ENCODE results near the gene TXNRD3. TPM values are rescaled to one million over a fixed set of nuclear protein-coding genes. Genes with fewer than 3 reads are reported as not detected.

TXNRD3 gene
- total and polyA plus RNA-seq, 2 of the 4 experiments (the other 2 are of a cell fraction), result 3.9 to 8.4 TPM

- Histone ChIP-seq H3K4me2 (ENCODE audit: low read depth, low read length) (no peak overlapping the region), H3K23ac (ENCODE audit: low read depth, low read length) (no peak overlapping the region), H3K4ac (ENCODE audit: low read depth, low read length) (no peak overlapping the region), H2BK5ac (ENCODE audit: low read depth, low read length, poor library complexity, severe bottlenecking) (no peak overlapping the region), H2BK15ac (ENCODE audit: low read depth, low read length) (no peak overlapping the region), H4K20me1 (ENCODE audit: insufficient read depth, low read length) (no peaks in the 10 kb centered on the region), H3K9me1 (ENCODE audit: insufficient read depth, low read length) (peaks cover 9% of the 10 kb centered on the region), H3K4me3 (ENCODE audit: insufficient read depth, low read depth, low read length) (no peak overlapping the region), H3K79me1 (ENCODE audit: low read depth in 1 of 2, low read length in 2 of 2) (no peaks in the 10 kb centered on the region), H3K4me1 (ENCODE audit: control insufficient read depth, insufficient read depth, low read length) (peaks cover 8% of the 10 kb centered on the region), H4K5ac (ENCODE audit: low read depth, low read length) (no peak overlapping the region), H2AK5ac (ENCODE audit: low read depth, low read length) (no peak overlapping the region), H3K9ac (ENCODE audit: low read depth, low read length) (no peak overlapping the region), H4K91ac (ENCODE audit: insufficient read depth, low read depth, low read length) (no peak overlapping the region), H2AFZ (replicated peaks; ENCODE audit: low read length, poor library complexity) (no peak overlapping the region), H3K56ac (ENCODE audit: extremely low read depth, insufficient read depth, low read length) (no peak overlapping the region), H3K18ac (ENCODE audit: low read depth, low read length) (no peak overlapping the region), H4K8ac (ENCODE audit: low read depth in 2 of 2, low read length in 2 of 2) (no peak overlapping the region), H3K27ac (ENCODE audit: insufficient read depth, low read length) (no peak overlapping the region), H2BK120ac (ENCODE audit: low read depth, low read length) (0 out of 2 replicates have a peak overlapping the region, but pooled peaks have one; percentile 13), H3K14ac (replicated peaks; ENCODE audit: low read depth, low read length) (0 out of 2 replicates have a peak overlapping the region, but pooled peaks have one; percentile 48), H2AK9ac (replicated peaks; ENCODE audit: low read depth, low read length, poor library complexity) (no peak overlapping the region), H2BK20ac (ENCODE audit: low read depth, low read length) (no peak overlapping the region), H3K36me3 (ENCODE audit: control insufficient read depth, insufficient read depth, low read length) (no peaks in the 10 kb centered on the region), H3K27me3 (ENCODE audit: control insufficient read depth, insufficient read depth, low read length) (no peaks in the 10 kb centered on the region), H3K9me3 (ENCODE audit: control insufficient read depth, insufficient read depth, low read length) (no peaks in the 10 kb centered on the region)
- POLR2A ChIA-PET (ENCODE audit: unreplicated experiment), result no interaction called here
- in situ Hi-C loops (cut with MboI; ENCODE audit: low sequenced_read_pairs) (no loop called here), intact Hi-C loops (cut with micrococcal nuclease) (no loop called here), dilution Hi-C loops (cut with HindIII; ENCODE audit: low sequenced_read_pairs, unreplicated experiment) (no loop called here)
- ATAC-seq (ENCODE audit: low read depth) (no peak), DNase-seq (peak; percentile 10)
- no peak for TF ChIP-seq CEBPB (IDR thresholded peaks at IDR 0.05; ENCODE audit: low read depth, low read length)
- TF ChIP-seq FOS (IDR thresholded peaks at IDR 0.05; ENCODE audit: low read depth, low read length), result no peak
- TF ChIP-seq USF2 (IDR thresholded peaks at IDR 0.05; ENCODE audit: low read depth, low read length), result no peak
- TF ChIP-seq RCOR1 (IDR thresholded peaks at IDR 0.05; ENCODE audit: insufficient replicate concordance, low read length), result no peak
- TF ChIP-seq RAD21 (IDR thresholded peaks at IDR 0.05; ENCODE audit: low read length), result no peak
- no peak for TF ChIP-seq CHD1 (IDR thresholded peaks at IDR 0.05; ENCODE audit: low read depth, low read length)
- no peak for TF ChIP-seq SMC3 (IDR thresholded peaks at IDR 0.05; ENCODE audit: low read depth, low read length)
- TF ChIP-seq POLR2A (IDR thresholded peaks at IDR 0.05; ENCODE audit: low read depth, low read length), result no peak
- TF ChIP-seq NFE2L2 (IDR thresholded peaks at IDR 0.05; ENCODE audit: low read depth, low read length), result no peak
- TF ChIP-seq RFX5 (IDR thresholded peaks at IDR 0.05; ENCODE audit: low read depth, low read length), result no peak
- TF ChIP-seq MAFK (IDR thresholded peaks at IDR 0.05; ENCODE audit: low read depth, low read length), result no peak
- no peak for TF ChIP-seq MXI1 (IDR thresholded peaks at IDR 0.05; ENCODE audit: borderline replicate concordance, low read depth, low read length)
- no peak for TF ChIP-seq CTCF (conservative IDR thresholded peaks at IDR 0.05; ENCODE audit: low read depth, low read length)
- TF ChIP-seq MAZ (IDR thresholded peaks at IDR 0.05; ENCODE audit: borderline replicate concordance, low read depth, low read length), result no peak
- TF ChIP-seq BHLHE40 (IDR thresholded peaks at IDR 0.05; ENCODE audit: low read depth, low read length), result no peak
- CTCF ChIA-PET, result no interaction called here
- no TSS peak for BruUV-seq (replicated peaks)
- WGBS, 2 experiments (ENCODE audit: extremely low coverage in 2 of 2, insufficient read length in 1 of 2), result 41% methylated on average over 2 of the region's 2 CpGs; no CpG with 5 or more reads in 1 of the 2 experiments
Observed at GRCh38 chr3:126616931-126617330, 38.0 kb downstream of the TXNRD3 start.
